H9 (cell line): ENCODE results near the gene PXK. TPM values are rescaled to one million over a fixed set of nuclear protein-coding genes. Genes with fewer than 3 reads are reported as not detected.

Experiments
- DNase-seq: peaks from one replicate; pipeline ENCODE4 v3.0.0-alpha.2; 2017
- H2AFZ ChIP-seq: one replicate; pipeline ENCODE4 v1.6.1; 2013; ENCODE audit warnings: mild to moderate bottlenecking, low read length, control low read depth, moderate library complexity
- H2AK5ac ChIP-seq: 2 replicates; pipeline ENCODE4 v1.6.1; 2013; ENCODE audit warnings: low read length, control low read depth, mixed read lengths; ENCODE audit not compliant: insufficient read length
- H2BK120ac ChIP-seq: one replicate; pipeline ENCODE4 v1.6.1; 2013; ENCODE audit warnings: low read depth, mild to moderate bottlenecking, low read length, control low read depth, inconsistent platforms; ENCODE audit not compliant: poor library complexity, severe bottlenecking
- H2BK12ac ChIP-seq: 2 replicates; pipeline ENCODE4 v1.6.1; 2013; ENCODE audit warnings: low read length, control low read depth, mixed read lengths, low read depth; ENCODE audit not compliant: insufficient read length
- H2BK15ac ChIP-seq: 2 replicates; pipeline ENCODE4 v1.6.1; 2013; ENCODE audit warnings: low read depth, low read length, control low read depth
- H2BK20ac ChIP-seq: one replicate; pipeline ENCODE4 v1.6.1; 2013; ENCODE audit warnings: low read depth, mild to moderate bottlenecking, low read length, control low read depth, inconsistent platforms; ENCODE audit not compliant: poor library complexity, severe bottlenecking
- H2BK5ac ChIP-seq: 2 replicates; pipeline ENCODE4 v1.6.1; 2013; ENCODE audit warnings: low read length, control low read depth, mixed read lengths; ENCODE audit not compliant: insufficient read length
- H3K14ac ChIP-seq: 2 replicates; pipeline ENCODE4 v1.6.1; 2013; ENCODE audit warnings: low read length, control low read depth; ENCODE audit not compliant: insufficient read depth
- H3K18ac ChIP-seq: 2 replicates; pipeline ENCODE4 v1.6.1; 2013; ENCODE audit warnings: low read depth, mild to moderate bottlenecking, mixed read lengths, low read length, control low read depth; ENCODE audit not compliant: insufficient read length
- H3K23ac ChIP-seq: 2 replicates; pipeline ENCODE4 v1.6.1; 2013; ENCODE audit warnings: low read length, control low read depth, mixed read lengths, low read depth; ENCODE audit not compliant: insufficient read length
- H3K23me2 ChIP-seq: 2 replicates; pipeline ENCODE4 v1.6.1; 2013; ENCODE audit warnings: low read depth, mild to moderate bottlenecking, mixed read lengths, low read length, control low read depth; ENCODE audit not compliant: insufficient read length, poor library complexity, severe bottlenecking
- H3K27ac ChIP-seq: 2 replicates; pipeline ENCODE4 v1.5.1; 2013; ENCODE audit warnings: low read length, control low read depth, mixed read lengths, low read depth; ENCODE audit not compliant: insufficient read length
- H3K27me3 ChIP-seq: 2 replicates; pipeline ENCODE4 v1.6.1; 2013; ENCODE audit warnings: low read length, control low read depth, inconsistent platforms; ENCODE audit not compliant: insufficient read depth
- H3K4ac ChIP-seq: 2 replicates; pipeline ENCODE4 v1.6.1; 2013; ENCODE audit warnings: low read depth, mild to moderate bottlenecking, control low read depth, inconsistent platforms, low read length, moderate library complexity
- H3K4me1 ChIP-seq: 2 replicates; pipeline ENCODE4 v1.6.1; 2013; ENCODE audit warnings: low read length, control low read depth, inconsistent platforms; ENCODE audit not compliant: insufficient read depth
- H3K4me2 ChIP-seq: 2 replicates; pipeline ENCODE4 v1.6.1; 2013; ENCODE audit warnings: low read length, control low read depth, mixed read lengths; ENCODE audit not compliant: insufficient read length, insufficient read depth
- H3K56ac ChIP-seq: 2 replicates; pipeline ENCODE4 v1.6.1; 2013; ENCODE audit warnings: low read depth, mild to moderate bottlenecking, mixed read lengths, low read length, control low read depth; ENCODE audit not compliant: insufficient read length
- H3K79me1 ChIP-seq: 2 replicates; pipeline ENCODE4 v1.6.1; 2013; ENCODE audit warnings: low read depth, mild to moderate bottlenecking, moderate library complexity, low read length, control low read depth, inconsistent platforms; ENCODE audit not compliant: insufficient read depth, poor library complexity, severe bottlenecking
- H3K79me2 ChIP-seq: 2 replicates; pipeline ENCODE4 v1.6.1; 2013; ENCODE audit warnings: low read length, control low read depth, inconsistent platforms; ENCODE audit not compliant: insufficient read depth
- H3K9ac ChIP-seq: 2 replicates; pipeline ENCODE4 v1.6.1; 2013; ENCODE audit warnings: low read length, control low read depth, mixed read lengths; ENCODE audit not compliant: insufficient read length; ENCODE audit errors: extremely low read depth
- H3K9me3 ChIP-seq: one replicate; pipeline ENCODE4 v1.6.1; 2013; ENCODE audit warnings: low read depth, low read length, inconsistent platforms; ENCODE audit not compliant: control insufficient read depth
- H3T11ph ChIP-seq: one replicate; pipeline ENCODE4 v1.6.1; 2013; ENCODE audit warnings: mild to moderate bottlenecking, low read length, control low read depth, inconsistent platforms
- H4K20me1 ChIP-seq: one replicate; pipeline ENCODE4 v1.6.1; 2013; ENCODE audit not compliant: control insufficient read depth, insufficient read length, insufficient read depth
- H4K5ac ChIP-seq: 2 replicates; pipeline ENCODE4 v1.6.1; 2013; ENCODE audit warnings: low read depth, mild to moderate bottlenecking, mixed read lengths, low read length, control low read depth; ENCODE audit not compliant: insufficient read length
- H4K8ac ChIP-seq: replicated peaks from 2 replicates; pipeline ENCODE4 v1.6.1; 2013; ENCODE audit warnings: low read length, control low read depth, mixed read lengths, low read depth; ENCODE audit not compliant: insufficient read length
- H4K91ac ChIP-seq: 2 replicates; pipeline ENCODE4 v1.6.1; 2013; ENCODE audit warnings: low read depth, mild to moderate bottlenecking, moderate library complexity, mixed read lengths, low read length, control low read depth; ENCODE audit not compliant: insufficient read length
- H3K27ac Mint-ChIP-seq, 3 experiments: 2 replicates in 2 of 3; 3 replicates in 1 of 3; pipeline ENCODE4 v1.8.0; 2020 to 2021; ENCODE audit warnings: mixed read lengths in 3 of 3, mild to moderate bottlenecking in 1 of 3, moderate library complexity in 1 of 3
- H3K27me3 Mint-ChIP-seq: 2 replicates; pipeline ENCODE4 v1.8.0; 2021; ENCODE audit warnings: low read depth, mild to moderate bottlenecking, moderate library complexity, mixed read lengths
- H3K36me3 Mint-ChIP-seq, 3 experiments: 2 replicates in 2 of 3; 3 replicates in 1 of 3; pipeline ENCODE4 v1.8.0; 2020 to 2021; ENCODE audit warnings: low read depth in 3 of 3, mixed read lengths in 3 of 3; ENCODE audit not compliant: insufficient read depth in 1 of 3
- H3K4me1 Mint-ChIP-seq, 2 experiments: 2 replicates each; pipeline ENCODE4 v1.8.0; 2020; ENCODE audit warnings: mixed read lengths in 2 of 2
- H3K4me3 Mint-ChIP-seq, 2 experiments: 2 replicates in 1 of 2; 3 replicates in 1 of 2; pipeline ENCODE4 v1.8.0; 2020 to 2021; ENCODE audit warnings: mild to moderate bottlenecking in 2 of 2, mixed read lengths in 2 of 2, moderate library complexity in 1 of 2
- H3K9me3 Mint-ChIP-seq, 2 experiments: 2 replicates in 1 of 2; 3 replicates in 1 of 2; pipeline ENCODE4 v1.8.0; 2020; ENCODE audit warnings: mild to moderate bottlenecking in 2 of 2, mixed read lengths in 2 of 2, moderate library complexity in 1 of 2
- CTCF ChIP-seq: fragments of 200-600 bp; sonication (generic); conservative IDR thresholded peaks from 3 replicates; pipeline ENCODE4 v1.8.0; 2021; ENCODE audit warnings: antibody characterized with exemption, mild to moderate bottlenecking
- WGBS: extraction: QIAGEN DNeasy Blood & Tissue Kit; methylation state at CpG from one replicate; pipeline ENCODE4 v1.1.7; 2013; ENCODE audit warnings: missing lambda C conversion rate, low lambda C conversion rate, mixed read lengths; ENCODE audit not compliant: insufficient read length; ENCODE audit errors: extremely low coverage; 5-methylcytosine and 5-hydroxymethylcytosine counted together
- total RNA-seq: library from RNA; stranded (reverse); gene quantifications from 2 replicates; pipeline ENCODE4 v1.2.1, GENCODE V29; 2021

PXK gene
- total RNA-seq, 1 experiment from 2014 or later = 3.3 TPM

DNA sequence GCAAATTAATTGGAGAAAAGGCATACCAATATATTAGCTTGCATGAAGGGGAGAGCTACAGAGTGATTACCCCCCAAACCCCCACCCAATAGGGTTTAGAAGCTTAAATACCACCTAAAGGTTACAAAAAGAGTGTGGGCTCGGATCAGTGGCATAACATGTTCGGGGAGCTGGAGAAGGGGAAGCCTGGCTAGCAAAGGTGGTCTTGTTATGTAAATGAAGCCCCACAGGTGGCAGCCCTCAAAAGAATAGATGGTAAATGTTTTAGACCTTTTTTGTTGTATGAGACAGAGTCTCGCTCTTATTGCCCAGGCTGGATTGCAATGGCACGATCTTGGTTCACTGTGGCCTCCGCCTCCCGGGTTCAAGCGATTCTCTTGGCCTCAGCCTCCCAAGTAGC lies 10.9 kb upstream of the PXK start:
- Histone ChIP-seq H4K8ac (no peak overlapping the region), H2BK20ac (no peak overlapping the region), H3K27ac (no peak overlapping the region), H3K9me3 (no peaks in the 10 kb centered on the region), H2BK12ac (no peak overlapping the region), H3K14ac (no peak overlapping the region), H3K79me2 (no peaks in the 10 kb centered on the region), H3K27me3 (no peaks in the 10 kb centered on the region), H2AK5ac (no peak overlapping the region), H3K4me1 (peaks cover 7% of the 10 kb centered on the region; the same call in 1 of the 2 replicates), H3K56ac (no peak overlapping the region), H3K18ac (no peak overlapping the region), H2BK15ac (no peak overlapping the region), H2BK5ac (no peak overlapping the region), H2BK120ac (no peak overlapping the region), H3K4ac (no peak overlapping the region; the same call in 1 of the 2 replicates), H4K91ac (no peak overlapping the region), H2AFZ (no peak overlapping the region), H3K9ac (no peak overlapping the region), H3K23me2 (no peaks in the 10 kb centered on the region), H3K23ac (no peak overlapping the region), H3K4me2 (peak overlapping the region; percentile 9), H4K5ac (no peak overlapping the region), H3K79me1 (no peaks in the 10 kb centered on the region), H4K20me1 (no peaks in the 10 kb centered on the region), H3T11ph (no peak overlapping the region)
- H3K36me3 Mint-ChIP-seq = peaks cover 10 to 38% (median 30%) of the 10 kb centered on the region in 3 experiments; a peak in 6 of 7 replicates
- DNase-seq = peak; percentile 74
- H3K4me1 Mint-ChIP-seq = peaks cover 22 to 29% of the 10 kb centered on the region in 2 experiments
- no peaks in the 10 kb centered on the region for H3K9me3 Mint-ChIP-seq
- H3K27ac Mint-ChIP-seq = peak overlapping the region in 2 of 3 experiments; percentile 63 to 90; a peak in 3 of 7 replicates
- WGBS = no CpG with 5 or more reads among the region's 7 CpGs
- TF ChIP-seq CTCF = no peak
- H3K4me3 Mint-ChIP-seq = no peak overlapping the region
- H3K27me3 Mint-ChIP-seq = no peaks in the 10 kb centered on the region
